Activated B cell treated with CpG ODN at 0.5 μM for 24 hours (primary cell): ENCODE measurements around the gene HLA-E. TPM values are rescaled to one million over a fixed set of nuclear protein-coding genes. Genes with fewer than 3 reads are reported as not detected.

Experiments
- ATAC-seq: fragments of 200-7000 bp; cut with Tn5 transposase; one replicate; pipeline ENCODE4 v1.10.0; 2021; ENCODE audit warnings: low read depth, mild to moderate bottlenecking, moderate library complexity
- CTCF ChIA-PET: fragments of 350-600 bp; sonication (Branson Sonifier 250); formaldehyde crosslinking; loops from one replicate; lab custom pipeline; 2021; ENCODE audit warnings: antibody characterized with exemption; lab: Charles Lee
- POLR2A ChIA-PET: fragments of 350-600 bp; sonication (Branson Sonifier 250); formaldehyde crosslinking; loops from one replicate; lab custom pipeline; 2021; ENCODE audit warnings: antibody characterized with exemption; lab: Charles Lee
- DNase-seq: peaks from one replicate; pipeline ENCODE4 v3.0.0; 2022
- H3K27ac Mint-ChIP-seq: one replicate; pipeline ENCODE4 v1.8.0; 2020; ENCODE audit warnings: mixed read lengths
- H3K27me3 Mint-ChIP-seq: one replicate; pipeline ENCODE4 v1.8.0; 2021; ENCODE audit warnings: mixed read lengths
- H3K36me3 Mint-ChIP-seq: one replicate; pipeline ENCODE4 v1.8.0; 2021; ENCODE audit warnings: low read depth, mixed read lengths
- H3K4me1 Mint-ChIP-seq: one replicate; pipeline ENCODE4 v1.8.0; 2021; ENCODE audit warnings: mixed read lengths
- H3K4me3 Mint-ChIP-seq: one replicate; pipeline ENCODE4 v1.8.0; 2020; ENCODE audit warnings: mild to moderate bottlenecking, mixed read lengths
- H3K9me3 Mint-ChIP-seq: one replicate; pipeline ENCODE4 v1.8.0; 2020; ENCODE audit warnings: mixed read lengths
- intact Hi-C: fragments of 100-400 bp; cut with micrococcal nuclease; formaldehyde crosslinking; loops from one replicate; pipeline ENCODE4 v1.15.1; 2024
- total RNA-seq: library from RNA; stranded (reverse); gene quantifications from 2 replicates; pipeline ENCODE4 v1.2.3, GENCODE V29; 2022
- TF ChIP-seq, protein P1 (sequence below): fragments of 200-600 bp; IDR thresholded peaks from one replicate; pipeline ENCODE4 v1.8.0; 2022; ENCODE audit warnings: antibody characterized with exemption, mild to moderate bottlenecking

HLA-E gene
- total RNA-seq, 1 donor from 2014 or later, result 737 TPM

- ChIA-PET CTCF (interaction anchor here (0.8 to 3.9 kb wide), 7 partner anchors 9 to 36 kb away, joined by 3 to 22 read pairs (median 8); no protein-coding TSS in a partner anchor), POLR2A (interaction anchor here (0.5 to 16.0 kb wide), 17 partner anchors 7 to 843 kb away, joined by 3 to 460 read pairs (median 7); partner anchors contain the start of genes HLA-E, MRPS18B, PPP1R10 and PRR3)
- intact Hi-C loops, result loop anchor here (1.0 kb wide), 5 partner anchors 7 to 20 kb away; no protein-coding TSS in a partner anchor
- H3K27ac Mint-ChIP-seq, result peak overlapping the region; percentile 90
- H3K27me3 Mint-ChIP-seq, result no peaks in the 10 kb centered on the region
- peaks cover 73% of the 10 kb centered on the region for H3K4me1 Mint-ChIP-seq
- peak; percentile 55 for ATAC-seq
- H3K4me3 Mint-ChIP-seq, result peak overlapping the region; percentile 75
- peaks cover 2% of the 10 kb centered on the region for H3K36me3 Mint-ChIP-seq
- TF ChIP-seq, protein P1, sequence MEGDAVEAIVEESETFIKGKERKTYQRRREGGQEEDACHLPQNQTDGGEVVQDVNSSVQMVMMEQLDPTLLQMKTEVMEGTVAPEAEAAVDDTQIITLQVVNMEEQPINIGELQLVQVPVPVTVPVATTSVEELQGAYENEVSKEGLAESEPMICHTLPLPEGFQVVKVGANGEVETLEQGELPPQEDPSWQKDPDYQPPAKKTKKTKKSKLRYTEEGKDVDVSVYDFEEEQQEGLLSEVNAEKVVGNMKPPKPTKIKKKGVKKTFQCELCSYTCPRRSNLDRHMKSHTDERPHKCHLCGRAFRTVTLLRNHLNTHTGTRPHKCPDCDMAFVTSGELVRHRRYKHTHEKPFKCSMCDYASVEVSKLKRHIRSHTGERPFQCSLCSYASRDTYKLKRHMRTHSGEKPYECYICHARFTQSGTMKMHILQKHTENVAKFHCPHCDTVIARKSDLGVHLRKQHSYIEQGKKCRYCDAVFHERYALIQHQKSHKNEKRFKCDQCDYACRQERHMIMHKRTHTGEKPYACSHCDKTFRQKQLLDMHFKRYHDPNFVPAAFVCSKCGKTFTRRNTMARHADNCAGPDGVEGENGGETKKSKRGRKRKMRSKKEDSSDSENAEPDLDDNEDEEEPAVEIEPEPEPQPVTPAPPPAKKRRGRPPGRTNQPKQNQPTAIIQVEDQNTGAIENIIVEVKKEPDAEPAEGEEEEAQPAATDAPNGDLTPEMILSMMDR, result no peak
- H3K9me3 Mint-ChIP-seq, result no peaks in the 10 kb centered on the region
- DNase-seq, result no peak
Measured at GRCh38 chr6:30508890-30509736, 19.8 kb downstream of the HLA-E start.

- POLR2A ChIA-PET, result interaction anchor here (0.6 to 16.0 kb wide), 13 partner anchors 8 to 1141 kb away, joined by 3 to 460 read pairs (median 6); partner anchors contain the start of genes BAG6, HLA-E, MRPS18B and PPP1R10
- H3K4me1 Mint-ChIP-seq, result peaks cover 84% of the 10 kb centered on the region
- DNase-seq (no peak), ATAC-seq (no peak)
- H3K27ac Mint-ChIP-seq, result peak overlapping the region; percentile 75
- intact Hi-C loops, result no loop called here
- TF ChIP-seq, protein P1, result no peak
- CTCF ChIA-PET, result interaction anchor here (1.2 to 3.9 kb wide), 7 partner anchors 14 to 35 kb away, joined by 5 to 22 read pairs (median 9); no protein-coding TSS in a partner anchor
- no peak overlapping the region for H3K4me3 Mint-ChIP-seq
- H3K9me3 Mint-ChIP-seq, result no peaks in the 10 kb centered on the region
- no peaks in the 10 kb centered on the region for H3K27me3 Mint-ChIP-seq
- H3K36me3 Mint-ChIP-seq, result peaks cover 2% of the 10 kb centered on the region
Measured at GRCh38 chr6:30510419-30511168, 21.3 kb downstream of the HLA-E start.

GRCh38 chr6:30511169-30511546 is 21.8 kb downstream of the HLA-E start:
- Mint-ChIP-seq H3K4me3 (peak overlapping the region; percentile 12), H3K27ac (peak overlapping the region; percentile 75), H3K4me1 (peaks cover 84% of the 10 kb centered on the region), H3K36me3 (peaks cover 3% of the 10 kb centered on the region), H3K9me3 (no peaks in the 10 kb centered on the region), H3K27me3 (no peaks in the 10 kb centered on the region)
- TF ChIP-seq, protein P1, result no peak
- no peak for DNase-seq
- ChIA-PET CTCF (interaction anchor here (1.2 to 3.9 kb wide), 6 partner anchors 15 to 31 kb away, joined by 5 to 20 read pairs (median 8); no protein-coding TSS in a partner anchor), POLR2A (interaction anchor here (0.6 to 16.0 kb wide), 11 partner anchors 10 to 297 kb away, joined by 3 to 460 read pairs (median 8); partner anchors contain the start of genes HLA-E, MRPS18B, PPP1R10 and TRIM26)
- no peak for ATAC-seq
- intact Hi-C loops, result no loop called here

DNA sequence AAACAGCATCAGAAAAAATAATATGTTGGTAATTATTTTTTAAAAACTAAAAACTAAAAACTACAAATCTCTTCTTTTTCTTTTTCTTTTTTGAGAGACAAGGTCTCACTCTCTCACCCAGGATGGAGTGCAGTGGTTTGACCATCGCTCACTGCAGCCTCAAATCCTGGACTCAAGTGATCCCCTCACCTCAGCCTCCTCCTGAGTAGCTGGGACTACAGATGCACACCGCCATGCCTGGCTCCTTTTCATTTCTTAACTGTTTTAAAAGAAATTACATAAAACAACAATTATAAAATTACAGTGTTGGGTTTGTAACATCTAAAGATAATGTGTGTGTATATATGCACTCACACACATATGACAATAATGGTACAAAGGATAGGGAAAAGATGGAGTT is 24.1 kb downstream of the HLA-E start:
- CTCF ChIA-PET, result interaction anchor here (2.4 to 3.4 kb wide), 2 partner anchors 14 to 19 kb away, joined by 7 to 9 read pairs; no protein-coding TSS in a partner anchor
- DNase-seq (no peak), ATAC-seq (no peak)
- intact Hi-C loops, result no loop called here
- H3K9me3 Mint-ChIP-seq, result no peaks in the 10 kb centered on the region
- POLR2A ChIA-PET, result interaction anchor here (3.0 to 16.0 kb wide), 4 partner anchors 14 to 28 kb away, joined by 14 to 460 read pairs (median 188); partner anchors contain the start of gene HLA-E
- TF ChIP-seq, protein P1, result no peak
- no peaks in the 10 kb centered on the region for H3K27me3 Mint-ChIP-seq
- no peak overlapping the region for H3K4me3 Mint-ChIP-seq
- peaks cover 77% of the 10 kb centered on the region for H3K4me1 Mint-ChIP-seq
- peaks cover 3% of the 10 kb centered on the region for H3K36me3 Mint-ChIP-seq
- peak overlapping the region; percentile 97 for H3K27ac Mint-ChIP-seq
